Dendritic cell treated with granulocyte-macrophage colony-stimulating factor and Interleukin-4, amounts not matched to agents 40 ng/mL and 50 ng/mL, for 4 days (primary cell): ENCODE data around the gene GRK7.
"Not testable (repeated sequence)": the region's sequence is repeated elsewhere in the genome, so short reads cannot be mapped to it uniquely, and the experiment has no call there.

Experiments
- H3K27ac Mint-ChIP-seq: one replicate; pipeline ENCODE4 v1.8.0; 2022; ENCODE audit warnings: mild to moderate bottlenecking, mixed read lengths
- H3K27me3 Mint-ChIP-seq: one replicate; pipeline ENCODE4 v1.8.0; 2022; ENCODE audit warnings: mild to moderate bottlenecking, mixed read lengths
- H3K36me3 Mint-ChIP-seq: one replicate; pipeline ENCODE4 v1.8.0; 2022; ENCODE audit warnings: low read depth, mixed read lengths
- H3K4me1 Mint-ChIP-seq: one replicate; pipeline ENCODE4 v1.8.0; 2022; ENCODE audit warnings: low read depth, mixed read lengths
- H3K4me3 Mint-ChIP-seq: one replicate; pipeline ENCODE4 v1.8.0; 2022; ENCODE audit warnings: mild to moderate bottlenecking, moderate library complexity, mixed read lengths
- H3K9me3 Mint-ChIP-seq: one replicate; pipeline ENCODE4 v1.8.0; 2022; ENCODE audit warnings: mixed read lengths
- intact Hi-C: fragments of 100-400 bp; cut with micrococcal nuclease; formaldehyde crosslinking; loops from one replicate; pipeline ENCODE4 v1.15.0; 2022

The GRK7 gene

GRCh38 chr3:141738022-141738890 is 25.0 kb upstream of the GRK7 start, which contains the start of gene RNF7:
RNF7 (plus strand) TSS chr3:141738298; CDS start chr3:141738342, 44 bp downstream.
- Mint-ChIP-seq H3K36me3 (peaks cover 25% of the 10 kb centered on the region), H3K27me3 (no peaks in the 10 kb centered on the region), H3K27ac (peak within 1 kb of the TSS; percentile 100), H3K4me3 (peak within 1 kb of the TSS; percentile 99), H3K4me1 (peaks cover 46% of the 10 kb centered on the region), H3K9me3 (no peaks in the 10 kb centered on the region)
- intact Hi-C loops, result loop anchor here (1.0 to 10.0 kb wide), 7 partner anchors 46 to 233 kb away; partner anchors contain the start of gene ATP1B3

- Mint-ChIP-seq H3K27me3 (no peaks in the 10 kb centered on the region), H3K4me1 (peaks cover 46% of the 10 kb centered on the region), H3K36me3 (peaks cover 26% of the 10 kb centered on the region), H3K4me3 (peak overlapping the region; percentile 99), H3K27ac (peak overlapping the region; percentile 100), H3K9me3 (no peaks in the 10 kb centered on the region)
- intact Hi-C loops, result loop anchor here (1.0 to 10.0 kb wide), 7 partner anchors 47 to 234 kb away; partner anchors contain the start of gene ATP1B3
These were observed 24.3 kb upstream of the GRK7 start for GRCh38 chr3:141738891-141739363.

- H3K9me3 Mint-ChIP-seq, result no peaks in the 10 kb centered on the region
- peaks cover 52% of the 10 kb centered on the region for H3K4me1 Mint-ChIP-seq
- peak overlapping the region; percentile 100 for H3K27ac Mint-ChIP-seq
- H3K27me3 Mint-ChIP-seq, result no peaks in the 10 kb centered on the region
- H3K4me3 Mint-ChIP-seq, result peak overlapping the region; percentile 99
- intact Hi-C loops, result loop anchor here (2.0 to 10.0 kb wide), 6 partner anchors 47 to 235 kb away; no protein-coding TSS in a partner anchor
- peaks cover 34% of the 10 kb centered on the region for H3K36me3 Mint-ChIP-seq
These were observed 23.5 kb upstream of the GRK7 start for GRCh38 chr3:141739731-141740130.

GRCh38 chr3:141740349-141740748 is 22.9 kb upstream of the GRK7 start:
- intact Hi-C loops, result no loop called here
- Mint-ChIP-seq H3K27ac (no peak overlapping the region), H3K36me3 (peaks cover 40% of the 10 kb centered on the region), H3K4me3 (no peak overlapping the region), H3K4me1 (peaks cover 48% of the 10 kb centered on the region), H3K9me3 (no peaks in the 10 kb centered on the region), H3K27me3 (no peaks in the 10 kb centered on the region)

GRCh38 chr3:141743305-141743704 is 19.9 kb upstream of the GRK7 start:
- intact Hi-C loops, result no loop called here
- H3K9me3 Mint-ChIP-seq, result no peaks in the 10 kb centered on the region
- peaks cover 65% of the 10 kb centered on the region for H3K36me3 Mint-ChIP-seq
- H3K27ac Mint-ChIP-seq, result no peak overlapping the region
- H3K4me1 Mint-ChIP-seq, result peaks cover 28% of the 10 kb centered on the region
- H3K4me3 Mint-ChIP-seq, result no peak overlapping the region
- no peaks in the 10 kb centered on the region for H3K27me3 Mint-ChIP-seq

GRCh38 chr3:141746962-141747361 is 16.2 kb upstream of the GRK7 start:
- H3K9me3 Mint-ChIP-seq, result no peaks in the 10 kb centered on the region
- H3K27ac Mint-ChIP-seq, result no peak overlapping the region
- intact Hi-C loops, result no loop called here
- peaks cover 60% of the 10 kb centered on the region for H3K36me3 Mint-ChIP-seq
- H3K4me3 Mint-ChIP-seq, result no peak overlapping the region
- peaks cover 9% of the 10 kb centered on the region for H3K4me1 Mint-ChIP-seq
- no peaks in the 10 kb centered on the region for H3K27me3 Mint-ChIP-seq

- Mint-ChIP-seq H3K4me1 (no peaks in the 10 kb centered on the region), H3K27me3 (no peaks in the 10 kb centered on the region), H3K27ac (no peak overlapping the region), H3K4me3 (no peak overlapping the region), H3K9me3 (no peaks in the 10 kb centered on the region), H3K36me3 (peaks cover 8% of the 10 kb centered on the region)
- intact Hi-C loops, result no loop called here
These were observed 9.8 kb upstream of the GRK7 start for GRCh38 chr3:141753399-141753798.

DNA sequence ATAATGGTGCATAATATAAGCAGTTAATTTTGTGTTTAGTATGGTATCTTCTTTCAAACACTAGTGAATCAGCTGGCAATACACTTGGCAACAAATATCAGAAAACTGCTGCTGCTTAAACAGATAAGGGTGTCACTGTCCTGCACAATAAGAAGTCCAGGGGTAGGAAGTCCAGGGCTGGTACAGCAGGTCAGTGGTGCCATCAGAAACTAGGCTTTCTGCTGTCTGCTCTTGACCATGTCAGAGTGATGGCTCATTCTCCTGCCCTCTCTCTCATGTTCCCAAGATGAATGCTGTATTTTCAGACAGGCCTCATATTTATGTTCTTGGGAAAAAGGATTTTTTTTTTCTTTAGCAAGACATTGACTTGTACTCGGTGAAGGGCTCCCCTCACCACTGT is 9.2 kb upstream of the GRK7 start:
- Mint-ChIP-seq H3K36me3 (peaks cover 3% of the 10 kb centered on the region), H3K4me3 (no peak overlapping the region), H3K27me3 (no peaks in the 10 kb centered on the region), H3K9me3 (no peaks in the 10 kb centered on the region), H3K4me1 (no peaks in the 10 kb centered on the region), H3K27ac (no peak overlapping the region)
- intact Hi-C loops, result no loop called here

GRCh38 chr3:141762552-141762951 is 656 bp upstream of the GRK7 start:
- H3K27ac Mint-ChIP-seq, H3K36me3 Mint-ChIP-seq, H3K4me1 Mint-ChIP-seq, intact Hi-C loops, H3K4me3 Mint-ChIP-seq, H3K9me3 Mint-ChIP-seq, H3K27me3 Mint-ChIP-seq: not testable (repeated sequence)

- Mint-ChIP-seq H3K4me3 (no peak overlapping the region), H3K36me3 (no peaks in the 10 kb centered on the region)
- intact Hi-C loops, result no loop called here
These were observed 837 bp downstream of the GRK7 start for GRCh38 chr3:141764045-141764444.

GRCh38 chr3:141764465-141764864 is 1.3 kb downstream of the GRK7 start:
- Mint-ChIP-seq H3K36me3 (no peaks in the 10 kb centered on the region), H3K27me3 (no peaks in the 10 kb centered on the region), H3K4me1 (no peaks in the 10 kb centered on the region), H3K9me3 (no peaks in the 10 kb centered on the region), H3K4me3 (no peak overlapping the region), H3K27ac (no peak overlapping the region)
- intact Hi-C loops, result no loop called here

More at GRCh38 chr3:141764045-141764444, 837 bp downstream of the GRK7 start:
- no peak overlapping the region for H3K27ac Mint-ChIP-seq
- H3K27me3 Mint-ChIP-seq, result no peaks in the 10 kb centered on the region
- no peaks in the 10 kb centered on the region for H3K9me3 Mint-ChIP-seq
- H3K4me1 Mint-ChIP-seq, result no peaks in the 10 kb centered on the region

- no peak overlapping the region for H3K4me3 Mint-ChIP-seq
- no peak overlapping the region for H3K27ac Mint-ChIP-seq
- intact Hi-C loops, result no loop called here
- no peaks in the 10 kb centered on the region for H3K36me3 Mint-ChIP-seq
- no peaks in the 10 kb centered on the region for H3K4me1 Mint-ChIP-seq
- H3K9me3 Mint-ChIP-seq, result no peaks in the 10 kb centered on the region
- H3K27me3 Mint-ChIP-seq, result no peaks in the 10 kb centered on the region
These were observed 1.8 kb downstream of the GRK7 start for GRCh38 chr3:141764986-141765385.

GRCh38 chr3:141767066-141767465 is 3.9 kb downstream of the GRK7 start:
- Mint-ChIP-seq H3K4me3 (no peak overlapping the region), H3K4me1 (no peaks in the 10 kb centered on the region), H3K9me3 (no peaks in the 10 kb centered on the region), H3K27ac (no peak overlapping the region), H3K27me3 (no peaks in the 10 kb centered on the region), H3K36me3 (no peaks in the 10 kb centered on the region)
- intact Hi-C loops, result no loop called here

GRCh38 chr3:141769221-141769894 is 6.2 kb downstream of the GRK7 start:
- Mint-ChIP-seq H3K4me3 (no peak overlapping the region), H3K36me3 (no peaks in the 10 kb centered on the region), H3K27ac (no peak overlapping the region), H3K4me1 (no peaks in the 10 kb centered on the region), H3K27me3 (no peaks in the 10 kb centered on the region), H3K9me3 (no peaks in the 10 kb centered on the region)
- intact Hi-C loops, result no loop called here
